ENCODE results near the gene STUB1.

The STUB1 gene

GRCh38 chr16:679814-680624 is at the start of gene STUB1:
STUB1 (plus strand) TSS chr16:680410; CDS start chr16:680526, 116 bp downstream.
- DNase-seq (ENCODE audit: low spot score) = peak; percentile 86
- Mint-ChIP-seq H3K9me3 (no peaks in the 10 kb centered on the region), H3K27ac (peak within 1 kb of the TSS; percentile 77), H3K36me3 (ENCODE audit: low read depth) (peaks cover 15% of the 10 kb centered on the region), H3K4me3 (peak within 1 kb of the TSS; percentile 83), H3K4me1 (ENCODE audit: low read depth) (peaks cover 12% of the 10 kb centered on the region), H3K27me3 (ENCODE audit: low read depth) (peaks cover 3% of the 10 kb centered on the region)

GRCh38 chr16:630815-631405 is 49.3 kb upstream of the STUB1 start, which contains the start of gene WFIKKN1:
WFIKKN1 (plus strand) TSS chr16:630985; CDS start chr16:631254, 269 bp downstream.
- no peak for DNase-seq (ENCODE audit: low spot score)
- Mint-ChIP-seq H3K4me3 (no peak within 1 kb of the TSS), H3K27me3 (ENCODE audit: low read depth) (no peaks in the 10 kb centered on the region), H3K27ac (no peak within 1 kb of the TSS), H3K9me3 (no peaks in the 10 kb centered on the region), H3K4me1 (ENCODE audit: low read depth) (peaks cover 2% of the 10 kb centered on the region), H3K36me3 (ENCODE audit: low read depth) (no peaks in the 10 kb centered on the region)

- H3K4me3 Mint-ChIP-seq = no peak overlapping the region
- H3K4me1 Mint-ChIP-seq (ENCODE audit: low read depth) = peaks cover 8% of the 10 kb centered on the region
- no peak for DNase-seq (ENCODE audit: low spot score)
- no peak overlapping the region for H3K27ac Mint-ChIP-seq
- no peaks in the 10 kb centered on the region for H3K9me3 Mint-ChIP-seq
- H3K36me3 Mint-ChIP-seq (ENCODE audit: low read depth) = peaks cover 2% of the 10 kb centered on the region
- no peaks in the 10 kb centered on the region for H3K27me3 Mint-ChIP-seq (ENCODE audit: low read depth)
Measured at GRCh38 chr16:631808-632358, 48.3 kb upstream of the STUB1 start.

DNA sequence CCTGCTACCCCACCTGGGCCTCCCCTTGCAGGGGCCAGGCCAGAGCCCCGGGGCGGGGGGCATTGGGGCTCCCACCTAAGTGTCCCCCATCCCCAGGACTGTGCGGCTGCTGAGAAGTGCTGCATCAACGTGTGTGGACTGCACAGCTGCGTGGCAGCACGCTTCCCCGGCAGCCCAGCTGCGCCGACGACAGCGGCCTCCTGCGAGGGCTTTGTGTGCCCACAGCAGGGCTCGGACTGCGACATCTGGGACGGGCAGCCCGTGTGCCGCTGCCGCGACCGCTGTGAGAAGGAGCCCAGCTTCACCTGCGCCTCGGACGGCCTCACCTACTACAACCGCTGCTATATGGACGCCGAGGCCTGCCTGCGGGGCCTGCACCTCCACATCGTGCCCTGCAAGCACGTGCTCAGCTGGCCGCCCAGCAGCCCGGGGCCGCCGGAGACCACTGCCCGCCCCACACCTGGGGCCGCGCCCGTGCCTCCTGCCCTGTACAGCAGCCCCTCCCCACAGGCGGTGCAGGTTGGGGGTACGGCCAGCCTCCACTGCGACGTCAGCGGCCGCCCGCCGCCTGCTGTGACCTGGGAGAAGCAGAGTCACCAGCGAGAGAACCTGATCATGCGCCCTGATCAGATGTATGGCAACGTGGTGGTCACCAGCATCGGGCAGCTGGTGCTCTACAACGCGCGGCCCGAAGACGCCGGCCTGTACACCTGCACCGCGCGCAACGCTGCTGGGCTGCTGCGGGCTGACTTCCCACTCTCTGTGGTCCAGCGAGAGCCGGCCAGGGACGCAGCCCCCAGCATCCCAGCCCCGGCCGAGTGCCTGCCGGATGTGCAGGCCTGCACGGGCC is 47.5 kb upstream of the STUB1 start:
- H3K9me3 Mint-ChIP-seq = no peaks in the 10 kb centered on the region
- H3K27me3 Mint-ChIP-seq (ENCODE audit: low read depth) = no peaks in the 10 kb centered on the region
- no peak for DNase-seq (ENCODE audit: low spot score)
- no peak overlapping the region for H3K4me3 Mint-ChIP-seq
- peaks cover 8% of the 10 kb centered on the region for H3K4me1 Mint-ChIP-seq (ENCODE audit: low read depth)
- no peak overlapping the region for H3K27ac Mint-ChIP-seq
- H3K36me3 Mint-ChIP-seq (ENCODE audit: low read depth) = peaks cover 2% of the 10 kb centered on the region

DNA sequence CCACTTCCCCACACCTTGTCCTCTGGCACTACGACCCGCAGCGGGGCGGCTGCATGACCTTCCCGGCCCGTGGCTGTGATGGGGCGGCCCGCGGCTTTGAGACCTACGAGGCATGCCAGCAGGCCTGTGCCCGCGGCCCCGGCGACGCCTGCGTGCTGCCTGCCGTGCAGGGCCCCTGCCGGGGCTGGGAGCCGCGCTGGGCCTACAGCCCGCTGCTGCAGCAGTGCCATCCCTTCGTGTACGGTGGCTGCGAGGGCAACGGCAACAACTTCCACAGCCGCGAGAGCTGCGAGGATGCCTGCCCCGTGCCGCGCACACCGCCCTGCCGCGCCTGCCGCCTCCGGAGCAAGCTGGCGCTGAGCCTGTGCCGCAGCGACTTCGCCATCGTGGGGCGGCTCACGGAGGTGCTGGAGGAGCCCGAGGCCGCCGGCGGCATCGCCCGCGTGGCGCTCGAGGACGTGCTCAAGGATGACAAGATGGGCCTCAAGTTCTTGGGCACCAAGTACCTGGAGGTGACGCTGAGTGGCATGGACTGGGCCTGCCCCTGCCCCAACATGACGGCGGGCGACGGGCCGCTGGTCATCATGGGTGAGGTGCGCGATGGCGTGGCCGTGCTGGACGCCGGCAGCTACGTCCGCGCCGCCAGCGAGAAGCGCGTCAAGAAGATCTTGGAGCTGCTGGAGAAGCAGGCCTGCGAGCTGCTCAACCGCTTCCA is 46.7 kb upstream of the STUB1 start:
- no peaks in the 10 kb centered on the region for H3K27me3 Mint-ChIP-seq (ENCODE audit: low read depth)
- no peak overlapping the region for H3K4me3 Mint-ChIP-seq
- peaks cover 8% of the 10 kb centered on the region for H3K4me1 Mint-ChIP-seq (ENCODE audit: low read depth)
- no peak overlapping the region for H3K27ac Mint-ChIP-seq
- no peaks in the 10 kb centered on the region for H3K9me3 Mint-ChIP-seq
- no peak for DNase-seq (ENCODE audit: low spot score)
- peaks cover 2% of the 10 kb centered on the region for H3K36me3 Mint-ChIP-seq (ENCODE audit: low read depth)

GRCh38 chr16:634051-634670 is 46.0 kb upstream of the STUB1 start:
- Mint-ChIP-seq H3K27me3 (ENCODE audit: low read depth) (no peaks in the 10 kb centered on the region), H3K36me3 (ENCODE audit: low read depth) (peaks cover 2% of the 10 kb centered on the region), H3K27ac (no peak overlapping the region), H3K4me1 (ENCODE audit: low read depth) (peaks cover 8% of the 10 kb centered on the region), H3K9me3 (no peaks in the 10 kb centered on the region), H3K4me3 (peak overlapping the region; percentile 59)
- DNase-seq (ENCODE audit: low spot score) = no peak

GRCh38 chr16:634996-635395 is 45.2 kb upstream of the STUB1 start:
- DNase-seq (ENCODE audit: low spot score) = no peak
- no peaks in the 10 kb centered on the region for H3K27me3 Mint-ChIP-seq (ENCODE audit: low read depth)
- H3K4me1 Mint-ChIP-seq (ENCODE audit: low read depth) = peaks cover 8% of the 10 kb centered on the region
- no peaks in the 10 kb centered on the region for H3K9me3 Mint-ChIP-seq
- H3K27ac Mint-ChIP-seq = peak overlapping the region; percentile 67
- peaks cover 2% of the 10 kb centered on the region for H3K36me3 Mint-ChIP-seq (ENCODE audit: low read depth)
- H3K4me3 Mint-ChIP-seq = peak overlapping the region; percentile 78

GRCh38 chr16:635573-636205 is 44.5 kb upstream of the STUB1 start:
- Mint-ChIP-seq H3K27me3 (ENCODE audit: low read depth) (no peaks in the 10 kb centered on the region), H3K4me1 (ENCODE audit: low read depth) (peaks cover 8% of the 10 kb centered on the region), H3K4me3 (peak overlapping the region; percentile 61), H3K36me3 (ENCODE audit: low read depth) (peaks cover 2% of the 10 kb centered on the region), H3K9me3 (no peaks in the 10 kb centered on the region), H3K27ac (no peak overlapping the region)
- no peak for DNase-seq (ENCODE audit: low spot score)

DNA sequence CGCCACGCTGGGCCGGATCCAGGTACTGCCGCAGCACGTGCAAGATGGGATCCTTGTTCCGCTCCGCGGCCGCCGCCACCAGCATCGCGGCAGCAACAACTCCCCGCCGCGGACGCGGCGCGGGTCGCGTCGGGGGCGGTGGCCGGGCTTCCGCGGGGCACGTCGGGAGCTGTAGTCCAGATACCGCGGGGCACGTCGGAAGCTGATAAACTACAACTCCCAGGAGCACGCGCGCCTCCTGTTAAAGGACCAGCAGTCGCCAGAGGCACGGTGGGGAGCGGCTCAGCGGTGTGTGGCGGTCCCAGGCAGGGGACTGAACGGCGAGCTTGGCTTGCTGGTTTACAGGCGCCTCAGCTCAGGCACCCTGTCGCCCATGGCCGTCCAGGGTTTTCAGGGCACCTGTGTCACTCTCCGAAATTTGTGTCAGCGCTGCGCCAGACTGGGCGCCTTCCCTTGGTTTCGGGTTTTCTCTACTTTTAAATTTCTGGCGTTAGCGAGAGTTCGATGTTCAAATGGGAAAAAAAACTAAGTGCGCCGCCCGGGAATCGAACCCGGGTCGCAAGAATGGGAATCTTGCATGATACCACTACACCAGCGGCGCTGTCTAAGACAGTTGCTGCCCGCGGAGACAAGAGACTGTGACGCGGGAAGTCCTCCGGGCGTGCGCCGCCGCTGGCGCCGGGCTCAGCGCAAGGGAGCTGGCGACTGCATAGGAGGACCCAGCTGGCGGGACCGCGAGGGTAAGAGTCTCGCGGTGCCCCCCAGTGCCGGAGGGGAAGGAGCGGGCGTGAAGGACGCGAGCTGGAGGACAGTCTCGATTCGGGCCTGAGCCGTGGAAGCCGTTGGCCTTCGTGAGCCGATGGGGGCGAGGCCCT is 43.8 kb upstream of the STUB1 start, which contains the start of gene METTL26:
METTL26 (minus strand) TSS at position 100 of the 875 bp plus-strand sequence; CDS start at position 85, 15 bp downstream.
- H3K36me3 Mint-ChIP-seq (ENCODE audit: low read depth) = peaks cover 2% of the 10 kb centered on the region
- peak; percentile 93 for DNase-seq (ENCODE audit: low spot score)
- peaks cover 8% of the 10 kb centered on the region for H3K4me1 Mint-ChIP-seq (ENCODE audit: low read depth)
- peak within 1 kb of the TSS; percentile 94 for H3K4me3 Mint-ChIP-seq
- H3K9me3 Mint-ChIP-seq = no peaks in the 10 kb centered on the region
- H3K27ac Mint-ChIP-seq = peak within 1 kb of the TSS; percentile 94
- no peaks in the 10 kb centered on the region for H3K27me3 Mint-ChIP-seq (ENCODE audit: low read depth)

GRCh38 chr16:637081-638018 is 42.9 kb upstream of the STUB1 start:
- no peak for DNase-seq (ENCODE audit: low spot score)
- peak overlapping the region; percentile 94 for H3K4me3 Mint-ChIP-seq

GRCh38 chr16:638034-638543 is 42.1 kb upstream of the STUB1 start:
- Mint-ChIP-seq H3K27ac (no peak overlapping the region), H3K4me1 (ENCODE audit: low read depth) (peaks cover 8% of the 10 kb centered on the region), H3K4me3 (no peak overlapping the region), H3K9me3 (no peaks in the 10 kb centered on the region), H3K27me3 (ENCODE audit: low read depth) (no peaks in the 10 kb centered on the region), H3K36me3 (ENCODE audit: low read depth) (peaks cover 2% of the 10 kb centered on the region)
- DNase-seq (ENCODE audit: low spot score) = no peak

More at GRCh38 chr16:637081-638018, 42.9 kb upstream of the STUB1 start:
- H3K36me3 Mint-ChIP-seq (ENCODE audit: low read depth) = peaks cover 2% of the 10 kb centered on the region
- H3K9me3 Mint-ChIP-seq = no peaks in the 10 kb centered on the region
- H3K27ac Mint-ChIP-seq = peak overlapping the region; percentile 94
- peaks cover 8% of the 10 kb centered on the region for H3K4me1 Mint-ChIP-seq (ENCODE audit: low read depth)
- no peaks in the 10 kb centered on the region for H3K27me3 Mint-ChIP-seq (ENCODE audit: low read depth)
